SK-N-SH (cell line): ENCODE results near the gene BID. TPM values are rescaled to one million over a fixed set of nuclear protein-coding genes. Genes with fewer than 3 reads are reported as not detected.

Experiments used
- CTCF ChIA-PET: fragments of 300-600, 350-600 bp; formaldehyde crosslinking; extraction: SDS; loops from one replicate; lab custom pipeline; 2021; lab: Yijun Ruan, JAX
- POLR2A ChIA-PET: fragments of 350-600 bp; sonication (Branson Sonifier 250); formaldehyde crosslinking; extraction: SDS; loops from one replicate; lab custom pipeline; 2020; ENCODE audit warnings: antibody characterized with exemption, inconsistent platforms; lab: Yijun Ruan, JAX
- DNase-seq: peaks from one replicate; pipeline ENCODE4 v3.0.0; 2012
- H2AFZ ChIP-seq: fragments of 200-600 bp; sonication (generic); 2 replicates; pipeline ENCODE4 v1.8.1; 2016; ENCODE audit warnings: antibody characterized with exemption, mild to moderate bottlenecking, low read depth
- H3F3A ChIP-seq: fragments of 200-600 bp; sonication (generic); replicated peaks from 2 replicates; pipeline ENCODE3; 2016; ENCODE audit warnings: antibody characterized with exemption, mild to moderate bottlenecking; ENCODE audit not compliant: insufficient read depth
- H3K27ac ChIP-seq, 2 experiments: fragments of 200-500 bp in 1 of 2; fragments of 200-600 bp in 1 of 2; sonication (Bioruptor generic) in 1 of 2; sonication (generic), shearing (Covaris generic) in 1 of 2; 2 replicates each; pipeline versions ENCODE4 v1.5.1 to v1.6.1; 2014 to 2016; ENCODE audit warnings: low read depth in 2 of 2, inconsistent platforms in 1 of 2, low read length in 1 of 2, mild to moderate bottlenecking in 1 of 2, mixed read lengths in 1 of 2
- H3K27me3 ChIP-seq: fragments of 200-600 bp; sonication (generic), shearing (Covaris generic); 2 replicates; pipeline ENCODE4 v1.6.1; 2016; ENCODE audit warnings: mixed run types; ENCODE audit not compliant: insufficient read depth
- H3K36me3 ChIP-seq, 2 experiments: fragments of 200-500 bp in 1 of 2; fragments of 200-600 bp in 1 of 2; sonication (Bioruptor generic) in 1 of 2; sonication (generic) in 1 of 2; replicated peaks in 1 of 2; 2 replicates each; pipeline versions ENCODE3 to v1.5.1; 2014 to 2016; ENCODE audit warnings: low read length in 1 of 2, mild to moderate bottlenecking in 1 of 2; ENCODE audit not compliant: insufficient read depth in 2 of 2, control insufficient read depth in 1 of 2
- H3K4me1 ChIP-seq, 2 experiments: fragments of 200-500 bp in 1 of 2; fragments of 200-600 bp in 1 of 2; sonication (Bioruptor generic) in 1 of 2; sonication (generic), shearing (Covaris generic) in 1 of 2; 2 replicates each; pipeline versions ENCODE4 v1.5.1 to v1.6.1; 2014 to 2016; ENCODE audit warnings: low read depth in 1 of 2, low read length in 1 of 2, mixed run types in 1 of 2; ENCODE audit not compliant: insufficient read depth in 2 of 2, control insufficient read depth in 1 of 2
- H3K4me2 ChIP-seq: fragments of 200-600 bp; sonication (generic), shearing (Covaris generic); 2 replicates; pipeline ENCODE4 v1.6.1; 2017; ENCODE audit warnings: mixed run types
- H3K4me3 ChIP-seq, 2 experiments: fragments of 200-500 bp in 1 of 2; fragments of 200-600 bp in 1 of 2; sonication (Bioruptor generic) in 1 of 2; sonication (generic), shearing (Covaris generic) in 1 of 2; 2 replicates each; pipeline versions ENCODE4 v1.5.1 to v1.8.1; 2014 to 2016; ENCODE audit warnings: low read depth in 2 of 2, inconsistent platforms in 1 of 2, low read length in 1 of 2, mild to moderate bottlenecking in 1 of 2, mixed read lengths in 1 of 2, moderate library complexity in 1 of 2
- H3K79me2 ChIP-seq: fragments of 200-600 bp; sonication (generic); 2 replicates; pipeline ENCODE4 v1.8.1; 2017; ENCODE audit warnings: mild to moderate bottlenecking; ENCODE audit not compliant: insufficient read depth
- H3K9ac ChIP-seq: fragments of 200-600 bp; sonication (generic); 2 replicates; pipeline ENCODE4 v1.6.1; 2017; ENCODE audit warnings: mixed run types
- H3K9me2 ChIP-seq: fragments of 200-600 bp; sonication (generic); 2 replicates; pipeline ENCODE4 v1.6.1; 2017; ENCODE audit warnings: mixed run types
- H3K9me3 ChIP-seq: fragments of 200-600 bp; sonication (generic); 2 replicates; pipeline ENCODE4 v1.6.1; 2017; ENCODE audit warnings: mixed run types, mild to moderate bottlenecking, moderate library complexity
- H4K20me1 ChIP-seq: fragments of 200-600 bp; sonication (generic); 2 replicates; pipeline ENCODE4 v1.6.1; 2017; ENCODE audit warnings: mild to moderate bottlenecking, mixed run types; ENCODE audit not compliant: insufficient read depth
- CHD2 ChIP-seq: fragments of 150-350 bp; IDR thresholded peaks from 2 replicates; pipeline ENCODE4 v1.6.1; 2018; ENCODE audit warnings: low read length; ENCODE audit not compliant: partially characterized antibody
- ELF1 ChIP-seq: IDR thresholded peaks from 2 replicates; pipeline ENCODE4 v1.4.0; 2012
- EZH2phosphoT487 ChIP-seq: fragments of 200-600 bp; sonication (generic); IDR thresholded peaks from 2 replicates; pipeline ENCODE4 v1.6.1; 2017; ENCODE audit warnings: low read depth, mixed run types, mild to moderate bottlenecking, antibody characterized with exemption, moderate library complexity, borderline replicate concordance
- GATA2 ChIP-seq: sonication (generic); formaldehyde crosslinking; IDR thresholded peaks from 2 replicates; pipeline ENCODE4 v1.5.0; 2020; ENCODE audit warnings: mild to moderate bottlenecking, missing genetic modification reagents
- IRF3 ChIP-seq: fragments of 150-350 bp; IDR thresholded peaks from 2 replicates; pipeline ENCODE4 v1.6.1; 2016; ENCODE audit warnings: mild to moderate bottlenecking, low read depth, low read length
- MEF2A ChIP-seq: IDR thresholded peaks from 2 replicates; pipeline ENCODE4 v1.4.0; 2012; ENCODE audit warnings: low read depth, borderline replicate concordance
- MXI1 ChIP-seq: IDR thresholded peaks from 2 replicates; pipeline ENCODE4 v1.6.1; 2012; ENCODE audit warnings: mild to moderate bottlenecking, low read depth, low read length, improper control_type of control experiment
- NFIC ChIP-seq: IDR thresholded peaks from 2 replicates; pipeline ENCODE4 v1.4.0; 2012; ENCODE audit warnings: borderline replicate concordance
- NRF1 ChIP-seq: IDR thresholded peaks from 2 replicates; pipeline ENCODE4 v1.6.1; 2012; ENCODE audit warnings: low read depth, mild to moderate bottlenecking, low read length
- PBX3 ChIP-seq: IDR thresholded peaks from 2 replicates; pipeline ENCODE4; 2012
- POLR2AphosphoS5 ChIP-seq: IDR thresholded peaks from 2 replicates; pipeline ENCODE4 v1.6.1; 2012; ENCODE audit warnings: low read depth, low read length
- RAD21 ChIP-seq: IDR thresholded peaks from 2 replicates; pipeline ENCODE4 v1.6.1; 2012; ENCODE audit warnings: mild to moderate bottlenecking, low read length
- RCOR1 ChIP-seq: fragments of 150-350 bp; IDR thresholded peaks from 2 replicates; pipeline ENCODE4 v1.6.1; 2017; ENCODE audit warnings: antibody characterized with exemption, low read length
- RFX5 ChIP-seq: IDR thresholded peaks from 2 replicates; pipeline ENCODE4 v1.6.1; 2012; ENCODE audit warnings: mild to moderate bottlenecking, improper control_type of control experiment, low read length
- SMC3 ChIP-seq: IDR thresholded peaks from 2 replicates; pipeline ENCODE4 v1.6.1; 2012; ENCODE audit warnings: low read depth, low read length, improper control_type of control experiment
- USF2 ChIP-seq: fragments of 150-350 bp; IDR thresholded peaks from 2 replicates; pipeline ENCODE4 v1.6.1; 2017; ENCODE audit warnings: antibody characterized with exemption, low read length, low read depth, borderline replicate concordance
- YY1 ChIP-seq: IDR thresholded peaks from 2 replicates; pipeline ENCODE4 v1.4.0; 2012; ENCODE audit warnings: low read depth, mild to moderate bottlenecking
- WGBS: methylation state at CpG from one replicate; pipeline ENCODE4 v1.1.6; 2017; ENCODE audit warnings: low lambda C conversion rate; 5-methylcytosine and 5-hydroxymethylcytosine counted together
- polyA plus RNA-seq, 3 experiments: library from polyadenylated mRNA; depleted of rRNA; stranded (reverse); fragments of >200 nt; gene quantifications; 2 replicates each; pipeline ENCODE4 v1.2.3, GENCODE V29; 2012

The BID gene
- polyA plus RNA-seq, 1 of the 3 experiments (the other 2 are of a cell fraction), result 139 TPM

GRCh38 chr22:17811119-17811518, 36.9 kb upstream of the BID start:
- no peak overlapping the region for H3K4me3 ChIP-seq
- 94% methylated on average over 4 of the region's 4 CpGs for WGBS
- H3K27me3 ChIP-seq, result no peaks in the 10 kb centered on the region
- TF ChIP-seq EZH2phosphoT487 (no peak), YY1 (no peak), MXI1 (no peak), RFX5 (no peak), POLR2AphosphoS5 (no peak), IRF3 (no peak), ELF1 (no peak), NRF1 (no peak), GATA2 (CRISPR knock-in tag) (no peak), PBX3 (no peak), NFIC (no peak), USF2 (no peak), MEF2A (no peak), RAD21 (no peak)
- no peak overlapping the region for H3K27ac ChIP-seq
- ChIA-PET POLR2A (no interaction called here), CTCF (interaction anchor here (1.1 to 2.2 kb wide), 2 partner anchors 69 to 265 kb away, joined by 5 to 6 read pairs; no protein-coding TSS in a partner anchor)
- no peaks in the 10 kb centered on the region for H3K9me2 ChIP-seq
- H2AFZ ChIP-seq, result no peak overlapping the region
- no peak overlapping the region for H3K4me2 ChIP-seq
- no peaks in the 10 kb centered on the region for H3K79me2 ChIP-seq
- no peaks in the 10 kb centered on the region for H3K9me3 ChIP-seq
- H3K9ac ChIP-seq, result no peak overlapping the region
- no peaks in the 10 kb centered on the region for H4K20me1 ChIP-seq
- H3F3A ChIP-seq, result no peaks in the 10 kb centered on the region
- DNase-seq, result no peak
- H3K36me3 ChIP-seq, result peaks cover 0 to 85% of the 10 kb centered on the region in 2 experiments
- no peaks in the 10 kb centered on the region for H3K4me1 ChIP-seq

- H3K79me2 ChIP-seq, result no peaks in the 10 kb centered on the region
- no peaks in the 10 kb centered on the region for H4K20me1 ChIP-seq
- DNase-seq, result no peak
- H3K9me3 ChIP-seq, result no peaks in the 10 kb centered on the region
- WGBS, result 94% methylated on average over 9 of the region's 12 CpGs
- H3K4me3 ChIP-seq, result no peak overlapping the region
- no peaks in the 10 kb centered on the region for H3K9me2 ChIP-seq
- POLR2A ChIA-PET, result no interaction called here
- H3K36me3 ChIP-seq, result peaks cover 0 to 84% of the 10 kb centered on the region in 2 experiments
- no peaks in the 10 kb centered on the region for H3F3A ChIP-seq
- no peak for TF ChIP-seq RCOR1
- TF ChIP-seq RAD21, result no peak
- no peak for TF ChIP-seq CHD2
- no peak for TF ChIP-seq SMC3
- TF ChIP-seq NRF1, result no peak
- TF ChIP-seq, all 33 proteins: peak for 0
- Histone ChIP-seq H3K9ac (no peak overlapping the region), H3K27ac (no peak overlapping the region), H3K27me3 (no peaks in the 10 kb centered on the region), H2AFZ (no peak overlapping the region), H3K4me2 (no peak overlapping the region), H3K4me1 (no peaks in the 10 kb centered on the region)
- CTCF ChIA-PET, result interaction anchor here (1.4 to 2.2 kb wide), 2 partner anchors 20 to 68 kb away, joined by 4 to 6 read pairs; no protein-coding TSS in a partner anchor
Measured at GRCh38 chr22:17810570-17811116, 36.4 kb upstream of the BID start.
